Gastroesophageal sphincter (tissue), 4 donors: ENCODE measurements around the gene VDR. TPM values are rescaled to one million over a fixed set of nuclear protein-coding genes. Genes with fewer than 3 reads are reported as not detected.

Experiments
- ATAC-seq: fragments of 150-250 bp; one replicate; pipeline ENCODE4 v1.9.1; 2016; ENCODE audit warnings: mild to moderate bottlenecking, moderate library complexity
- H3K27ac ChIP-seq, 4 donors: fragments of 200-600 bp; sonication (generic) in 3 of 4; 1 replicate in 3 of 4; 2 replicates in 1 of 4; pipeline ENCODE4 v1.5.1; 2016 to 2019
- H3K27me3 ChIP-seq: fragments of 200-600 bp; sonication (generic); one replicate; pipeline ENCODE4 v1.5.1; 2019
- H3K36me3 ChIP-seq, 2 donors: fragments of 200-600 bp; sonication (generic); one replicate each; pipeline ENCODE4 v1.5.1; 2019; ENCODE audit warnings: control low read depth in 1 of 2
- H3K4me1 ChIP-seq, 3 donors: fragments of 200-600 bp; sonication (generic); 1 replicate in 2 of 3; 2 replicates in 1 of 3; pipeline ENCODE4 v1.5.1; 2016 to 2019; ENCODE audit warnings: control low read depth in 2 of 3
- H3K4me3 ChIP-seq, 2 donors: fragments of 200-600 bp; sonication (generic); one replicate each; pipeline ENCODE4 v1.5.1; 2019; ENCODE audit warnings: mild to moderate bottlenecking in 1 of 2, moderate library complexity in 1 of 2
- H3K9me3 ChIP-seq, 3 donors: fragments of 200-600 bp; sonication (generic); one replicate each; pipeline ENCODE4 v1.5.1; 2017 to 2019; ENCODE audit warnings: control low read depth in 2 of 3
- CTCF ChIP-seq, 4 experiments: fragments of 200-600 bp in 2 of 4; fragments of 450-650 bp in 2 of 4; sonication (generic) in 1 of 4; IDR thresholded peaks; one replicate each; pipeline ENCODE4 v1.5.1; 2017 to 2019; ENCODE audit warnings: antibody characterized with exemption in 4 of 4, mild to moderate bottlenecking in 2 of 4, moderate library complexity in 2 of 4
- EP300 ChIP-seq: sonication (generic); formaldehyde crosslinking; IDR thresholded peaks from one replicate; pipeline ENCODE4 v1.6.1; 2017; ENCODE audit warnings: antibody characterized with exemption, mild to moderate bottlenecking
- POLR2A ChIP-seq, 2 donors: fragments of 450-650 bp; IDR thresholded peaks; one replicate each; pipeline ENCODE4 v1.6.1; 2017; ENCODE audit warnings: antibody characterized with exemption in 2 of 2, mild to moderate bottlenecking in 2 of 2, moderate library complexity in 1 of 2
- POLR2AphosphoS5 ChIP-seq: sonication (generic); formaldehyde crosslinking; IDR thresholded peaks from one replicate; pipeline ENCODE4 v1.6.1; 2017; ENCODE audit warnings: antibody characterized with exemption
- WGBS, 2 donors: methylation state at CpG; one replicate each; pipeline ENCODE4 v1.1.5; 2018; ENCODE audit warnings: low coverage in 1 of 2; 5-methylcytosine and 5-hydroxymethylcytosine counted together
- total RNA-seq, 4 donors: library from RNA; depleted of rRNA; stranded (reverse); fragments of >200 nt; gene quantifications; one replicate each; pipeline ENCODE4 v1.1.0, GENCODE V29; 2016

The VDR gene
- total RNA-seq, 4 donors from 2014 or later, result 1.2 to 5.5 (median 1.6) TPM

- ATAC-seq, result no peak
- WGBS, 2 donors, result 93 to 97% methylated on average over 2 of the region's 2 CpGs
- Histone ChIP-seq H3K27ac (no peak overlapping the region), H3K36me3 (no peaks in the 10 kb centered on the region), H3K4me1 (no peaks in the 10 kb centered on the region), H3K9me3 (no peaks in the 10 kb centered on the region), H3K4me3 (no peak overlapping the region), H3K27me3 (no peaks in the 10 kb centered on the region)
- TF ChIP-seq POLR2A (IDR thresholded peaks at IDR 0.05), result no peak
- no peak for TF ChIP-seq POLR2AphosphoS5
- TF ChIP-seq CTCF (IDR thresholded peaks at IDR 0.05), result no peak
- no peak for TF ChIP-seq EP300
Measured at GRCh38 chr12:47881051-47881450, 23.7 kb downstream of the VDR start.

- Histone ChIP-seq H3K4me3 (no peak overlapping the region), H3K4me1 (no peaks in the 10 kb centered on the region), H3K36me3 (no peaks in the 10 kb centered on the region), H3K27me3 (no peaks in the 10 kb centered on the region), H3K27ac (no peak overlapping the region), H3K9me3 (no peaks in the 10 kb centered on the region)
- TF ChIP-seq POLR2AphosphoS5 (no peak), POLR2A (IDR thresholded peaks at IDR 0.05) (no peak), EP300 (no peak), CTCF (IDR thresholded peaks at IDR 0.05) (no peak)
- 100% methylated on average over 1 of the region's 10 CpGs; no CpG with 5 or more reads in 1 of the 2 donors for WGBS, 2 donors
- no peak for ATAC-seq
Measured at GRCh38 chr12:47878918-47879481, 25.8 kb downstream of the VDR start.

- Histone ChIP-seq H3K4me3 (no peak overlapping the region), H3K27ac (no peak overlapping the region), H3K9me3 (no peaks in the 10 kb centered on the region), H3K36me3 (no peaks in the 10 kb centered on the region), H3K27me3 (no peaks in the 10 kb centered on the region), H3K4me1 (no peaks in the 10 kb centered on the region)
- TF ChIP-seq POLR2AphosphoS5 (no peak), CTCF (IDR thresholded peaks at IDR 0.05) (no peak), POLR2A (IDR thresholded peaks at IDR 0.05) (no peak), EP300 (no peak)
- ATAC-seq, result no peak
- WGBS, 2 donors, result 93 to 98% methylated on average over 3 to 7 of the region's 7 CpGs
Measured at GRCh38 chr12:47878293-47878917, 26.4 kb downstream of the VDR start.

GRCh38 chr12:47877081-47877480 is 27.7 kb downstream of the VDR start:
- Histone ChIP-seq H3K4me1 (no peaks in the 10 kb centered on the region), H3K9me3 (no peaks in the 10 kb centered on the region), H3K4me3 (no peak overlapping the region), H3K36me3 (no peaks in the 10 kb centered on the region), H3K27me3 (no peaks in the 10 kb centered on the region), H3K27ac (no peak overlapping the region)
- 57 to 64% methylated on average over 2 to 4 of the region's 4 CpGs for WGBS, 2 donors
- TF ChIP-seq POLR2AphosphoS5 (no peak), POLR2A (IDR thresholded peaks at IDR 0.05) (no peak), EP300 (no peak), CTCF (IDR thresholded peaks at IDR 0.05) (no peak)
- ATAC-seq, result no peak

- no peak for TF ChIP-seq POLR2A (IDR thresholded peaks at IDR 0.05)
- no peak for TF ChIP-seq CTCF (IDR thresholded peaks at IDR 0.05)
- no peak for TF ChIP-seq EP300
- TF ChIP-seq POLR2AphosphoS5, result no peak
- Histone ChIP-seq H3K36me3 (no peaks in the 10 kb centered on the region), H3K27ac (no peak overlapping the region), H3K4me1 (no peaks in the 10 kb centered on the region), H3K27me3 (no peaks in the 10 kb centered on the region), H3K4me3 (no peak overlapping the region), H3K9me3 (no peaks in the 10 kb centered on the region)
- ATAC-seq, result no peak
Measured at GRCh38 chr12:47876440-47876960, 28.3 kb downstream of the VDR start.
